Body of pancreas (tissue), 4 donors: ENCODE measurements around the gene PGS1.

Source experiments
- POLR2A ChIP-seq, 3 donors: fragments of 450-650 bp; IDR thresholded peaks; one replicate each; pipeline ENCODE4 v1.6.1; 2016; ENCODE audit warnings: antibody characterized with exemption in 3 of 3, mild to moderate bottlenecking in 2 of 3
- TF ChIP-seq, protein P1 (sequence below), 7 experiments: fragments of 450-650 bp in 4 of 7; fragments of 200-600 bp in 3 of 7; sonication (generic) in 3 of 7; IDR thresholded peaks; one replicate each; pipeline ENCODE4 v1.5.1; 2016 to 2019; ENCODE audit warnings: antibody characterized with exemption in 7 of 7

DNA sequence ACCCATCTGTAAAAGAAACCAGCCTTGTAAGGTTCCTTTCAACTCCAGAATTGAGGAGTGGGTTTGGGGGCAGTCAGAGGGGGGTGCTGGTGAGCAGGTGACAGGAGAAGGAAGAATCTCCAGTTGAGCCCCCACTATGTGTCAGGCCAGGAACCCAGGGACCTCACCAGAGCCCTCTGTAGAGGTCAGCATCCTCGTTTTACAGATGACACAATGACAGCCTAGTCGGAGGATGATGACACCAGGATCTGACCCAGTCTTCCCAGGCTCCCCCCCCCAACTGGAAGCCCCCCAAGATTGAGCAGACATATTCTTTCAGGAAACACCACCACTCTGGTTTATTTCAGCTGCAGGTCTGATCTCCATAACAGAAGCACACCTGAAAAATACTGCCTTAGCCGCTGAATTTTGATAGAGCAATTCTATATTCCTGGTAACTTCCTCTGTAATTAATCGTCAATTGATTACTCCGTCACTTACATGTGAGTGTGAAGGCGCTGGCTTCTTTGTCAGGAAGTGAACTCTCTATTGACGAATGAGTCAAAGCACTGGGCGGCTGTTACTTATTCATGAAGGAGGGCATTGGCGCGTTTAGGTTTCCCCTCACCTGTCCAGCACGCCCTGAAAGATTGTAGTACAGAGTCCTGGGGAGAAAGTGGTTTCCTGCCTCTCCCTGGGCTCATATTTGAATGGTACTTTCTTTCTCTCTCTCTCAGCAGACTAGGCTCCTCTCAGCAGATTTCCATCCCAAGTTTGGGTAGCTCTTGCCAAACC is 39.8 kb upstream of the PGS1 start:
- TF ChIP-seq, protein P1, sequence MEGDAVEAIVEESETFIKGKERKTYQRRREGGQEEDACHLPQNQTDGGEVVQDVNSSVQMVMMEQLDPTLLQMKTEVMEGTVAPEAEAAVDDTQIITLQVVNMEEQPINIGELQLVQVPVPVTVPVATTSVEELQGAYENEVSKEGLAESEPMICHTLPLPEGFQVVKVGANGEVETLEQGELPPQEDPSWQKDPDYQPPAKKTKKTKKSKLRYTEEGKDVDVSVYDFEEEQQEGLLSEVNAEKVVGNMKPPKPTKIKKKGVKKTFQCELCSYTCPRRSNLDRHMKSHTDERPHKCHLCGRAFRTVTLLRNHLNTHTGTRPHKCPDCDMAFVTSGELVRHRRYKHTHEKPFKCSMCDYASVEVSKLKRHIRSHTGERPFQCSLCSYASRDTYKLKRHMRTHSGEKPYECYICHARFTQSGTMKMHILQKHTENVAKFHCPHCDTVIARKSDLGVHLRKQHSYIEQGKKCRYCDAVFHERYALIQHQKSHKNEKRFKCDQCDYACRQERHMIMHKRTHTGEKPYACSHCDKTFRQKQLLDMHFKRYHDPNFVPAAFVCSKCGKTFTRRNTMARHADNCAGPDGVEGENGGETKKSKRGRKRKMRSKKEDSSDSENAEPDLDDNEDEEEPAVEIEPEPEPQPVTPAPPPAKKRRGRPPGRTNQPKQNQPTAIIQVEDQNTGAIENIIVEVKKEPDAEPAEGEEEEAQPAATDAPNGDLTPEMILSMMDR (IDR thresholded peaks at IDR 0.05) = no peak
- TF ChIP-seq POLR2A (IDR thresholded peaks at IDR 0.05) = no peak
